Omental fat pad (tissue), 4 donors: ENCODE measurements around the gene LRG1. TPM values are rescaled to one million over a fixed set of nuclear protein-coding genes. Genes with fewer than 3 reads are reported as not detected.

Experiments
- ATAC-seq: fragments of 150-250 bp; one replicate; pipeline ENCODE4 v1.9.1; 2016; ENCODE audit warnings: mild to moderate bottlenecking, moderate library complexity; ENCODE audit not compliant: low FRiP score
- DNase-seq: peaks from one replicate; pipeline ENCODE4 v3.0.0-alpha.2; 2019; ENCODE audit warnings: low spot score
- CTCF ChIP-seq, 3 donors: fragments of 450-650 bp; IDR thresholded peaks; one replicate each; pipeline ENCODE4 v1.5.1; 2016 to 2017; ENCODE audit warnings: antibody characterized with exemption in 3 of 3, mild to moderate bottlenecking in 3 of 3, moderate library complexity in 2 of 3
- total RNA-seq, 4 donors: library from RNA; depleted of rRNA; stranded (reverse); fragments of >200 nt; gene quantifications; one replicate each; pipeline ENCODE4 v1.1.0, GENCODE V29; 2016

The LRG1 gene
- total RNA-seq, 4 donors from 2014 or later = 1.4 to 22.6 (median 5.4) TPM

GRCh38 chr19:4552525-4552819 lies 12.6 kb upstream of the LRG1 start:
- TF ChIP-seq CTCF (IDR thresholded peaks at IDR 0.05) = no peak
- DNase-seq (no peak), ATAC-seq (no peak)

DNA sequence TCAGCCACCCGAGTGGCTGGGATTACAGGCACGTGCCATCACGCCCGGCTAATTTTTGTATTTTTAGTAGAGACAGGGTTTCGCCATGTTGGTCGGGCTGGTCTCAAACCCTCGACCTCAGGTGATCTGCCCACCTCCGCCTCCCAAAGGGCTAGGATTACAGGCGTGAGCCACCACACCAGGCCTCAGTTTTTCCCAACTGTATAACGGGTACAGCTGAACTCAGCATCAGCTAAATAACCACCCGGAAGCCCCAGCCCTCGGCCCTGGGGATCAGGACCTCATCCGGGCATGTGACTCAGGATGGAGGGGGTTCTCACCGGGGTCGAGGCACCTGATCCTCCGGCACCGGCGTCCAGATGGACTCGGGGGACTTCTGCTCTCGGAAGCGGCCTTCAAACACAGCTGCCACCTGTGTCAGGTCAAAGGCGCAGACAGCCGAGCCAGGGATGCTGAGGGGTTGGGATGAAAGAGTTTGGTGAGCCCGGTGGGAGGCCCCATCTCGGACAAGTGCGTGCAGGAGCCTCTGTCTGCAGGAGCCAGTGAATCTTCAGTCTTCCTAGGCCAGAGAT lies 10.7 kb upstream of the LRG1 start:
- no peak for TF ChIP-seq CTCF (IDR thresholded peaks at IDR 0.05)
- DNase-seq (no peak), ATAC-seq (no peak)

DNA sequence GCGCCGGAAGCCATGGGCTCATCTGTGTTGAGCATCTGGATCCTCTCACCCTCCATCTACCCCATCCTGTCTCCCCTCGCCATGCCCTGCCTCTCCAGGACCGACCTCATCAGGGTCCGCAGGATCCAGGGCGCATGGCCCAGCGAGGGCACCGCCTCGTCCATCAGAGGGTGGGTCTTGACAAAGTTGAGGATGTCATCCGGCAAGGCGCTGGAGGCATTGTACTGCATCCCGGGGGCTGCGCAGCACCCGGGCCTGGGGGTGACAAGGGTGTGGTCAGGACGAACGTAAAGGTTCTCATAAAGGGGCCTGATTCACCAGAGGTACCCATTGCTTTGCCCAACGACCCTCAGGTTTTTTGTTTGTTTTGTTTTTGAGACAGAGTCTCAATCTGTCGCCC lies 10.2 kb upstream of the LRG1 start:
- TF ChIP-seq CTCF (IDR thresholded peaks at IDR 0.05) = no peak
- no peak for ATAC-seq
- DNase-seq = no peak

GRCh38 chr19:4548238-4548584 lies 8.4 kb upstream of the LRG1 start:
- ATAC-seq = no peak

DNA sequence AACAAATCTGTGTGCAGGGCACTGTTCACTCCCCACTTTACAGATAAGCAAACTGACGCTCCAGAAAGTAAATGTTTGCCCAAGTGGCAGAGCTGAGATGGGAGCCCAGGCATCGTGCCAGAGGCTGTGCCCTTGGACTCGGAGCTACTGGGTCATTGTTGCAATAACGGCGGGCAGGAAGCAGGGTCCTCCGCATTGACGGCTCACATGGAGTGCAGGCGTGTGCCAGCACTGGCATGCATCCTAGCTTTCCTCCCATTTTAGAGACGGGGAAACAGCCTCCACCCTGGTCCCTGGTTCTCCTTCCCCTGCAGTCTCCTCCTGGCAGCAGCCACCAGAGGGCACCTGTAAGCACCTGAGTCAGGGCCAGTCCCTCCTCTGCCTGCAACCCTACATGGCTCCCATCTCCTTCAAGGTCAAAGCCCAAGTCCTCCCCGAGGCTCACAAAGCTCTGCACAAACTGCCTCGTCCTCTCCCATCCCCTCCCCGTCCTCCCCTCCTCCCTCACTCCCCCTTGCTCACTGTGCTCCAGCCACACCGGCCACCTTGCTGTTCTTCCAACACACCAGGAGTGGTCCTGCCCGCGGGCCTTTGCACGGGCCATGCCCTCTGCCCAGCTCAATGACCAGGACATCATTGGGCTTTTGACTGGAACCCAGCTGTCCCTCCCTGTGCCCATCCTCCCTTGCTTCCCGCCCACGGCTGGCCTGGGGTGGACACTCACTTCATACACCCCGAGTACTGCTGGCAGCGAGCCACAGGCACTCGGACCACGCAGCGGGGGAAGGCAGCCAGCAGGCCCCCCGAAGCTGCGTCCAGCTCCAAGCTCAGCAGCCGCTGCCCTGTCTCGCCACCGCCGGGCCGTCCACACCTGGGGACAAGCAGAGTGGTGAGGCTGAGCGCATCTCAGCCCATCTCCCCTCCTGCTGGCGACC lies 7.7 kb upstream of the LRG1 start:
- ATAC-seq (no peak), DNase-seq (no peak)
- TF ChIP-seq CTCF (IDR thresholded peaks at IDR 0.05) = no peak

More at GRCh38 chr19:4548238-4548584, 8.4 kb upstream of the LRG1 start:
- DNase-seq = no peak
- no peak for TF ChIP-seq CTCF (IDR thresholded peaks at IDR 0.05)

DNA sequence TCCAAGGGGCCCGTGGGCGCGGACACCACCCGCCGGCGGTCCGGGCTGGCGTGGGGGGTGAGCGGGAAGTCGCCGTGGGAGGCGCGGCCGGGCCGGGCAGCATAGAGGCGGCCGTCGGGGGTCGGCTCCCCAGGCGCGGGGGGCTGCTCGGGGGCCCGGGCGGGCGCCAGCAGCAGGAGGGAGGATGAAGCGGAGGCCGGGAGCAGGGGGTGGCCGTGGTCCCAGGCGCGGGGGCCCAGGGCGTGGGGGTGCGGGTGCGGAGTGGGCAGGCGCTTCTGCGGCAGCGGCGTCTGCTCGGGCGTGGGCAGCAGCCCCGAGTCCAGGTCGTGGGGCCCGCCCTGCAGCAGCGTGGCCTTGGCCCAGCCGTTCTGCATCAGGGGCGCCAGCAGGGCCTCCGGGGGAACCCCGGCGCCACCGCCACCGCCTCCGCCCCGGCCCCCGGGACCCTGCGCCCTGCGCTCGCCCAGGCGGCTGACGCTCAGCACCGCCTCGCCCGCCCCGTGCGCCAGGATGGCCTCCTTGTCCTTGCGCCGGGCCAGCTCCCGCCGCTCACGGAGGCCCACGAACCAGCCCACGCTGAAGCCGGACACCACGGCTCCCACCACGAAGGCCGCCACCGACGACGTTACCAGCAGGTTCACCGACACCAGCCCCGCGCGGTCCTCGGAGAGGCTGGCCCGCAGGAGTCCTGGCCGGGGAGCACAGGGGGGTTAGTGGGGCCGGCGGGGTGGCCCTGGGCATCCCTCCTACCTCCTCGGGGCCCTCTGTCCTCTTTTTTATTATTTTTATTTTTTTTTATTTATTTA lies 4.2 kb upstream of the LRG1 start:
- TF ChIP-seq CTCF (IDR thresholded peaks at IDR 0.05) = no peak
- ATAC-seq = no peak
- DNase-seq = no peak
